Endothelial cell of umbilical vein (primary cell): ENCODE results near the gene NDUFV1. TPM values are rescaled to one million over a fixed set of nuclear protein-coding genes. Genes with fewer than 3 reads are reported as not detected.
"Not testable (repeated sequence)": the region's sequence is repeated elsewhere in the genome, so short reads cannot be mapped to it uniquely, and the experiment has no call there.

Source experiments
- BruUV-seq: library from RNA; stranded (reverse); fragments of 400-500 nt; replicated peaks from 2 replicates; lab custom pipeline; 2021; lab: Mats Ljungman, UMichigan
- CTCF ChIA-PET: fragments of 300-600, 350-600 bp; sonication (Branson Sonifier 250); formaldehyde crosslinking; loops from one replicate; lab custom pipeline; 2021; ENCODE audit warnings: antibody characterized with exemption, inconsistent platforms; lab: Charles Lee
- POLR2A ChIA-PET: fragments of 300-600, 350-600 bp; sonication (Branson Sonifier 250); formaldehyde crosslinking; loops from one replicate; lab custom pipeline; 2021; ENCODE audit warnings: antibody characterized with exemption, inconsistent platforms; lab: Charles Lee
- DNase-seq: peaks from one replicate; pipeline ENCODE4 v3.0.0-alpha.2; 2011; ENCODE audit warnings: low read depth, low spot score
- FAIRE-seq: peaks from 2 replicates; lab custom pipeline; 2011; peaks lifted over from hg19 to GRCh38; lab: Jason Lieb, UNC
- H2AFZ ChIP-seq: 2 replicates; pipeline ENCODE4 v1.6.0; 2012; ENCODE audit warnings: low read depth, low read length, control low read depth, inconsistent platforms
- H3K27ac ChIP-seq: 2 replicates; pipeline ENCODE4 v1.5.1; 2011; ENCODE audit warnings: low read depth, mild to moderate bottlenecking, control low read depth, low read length, moderate library complexity; ENCODE audit not compliant: insufficient read depth
- H3K27me3 ChIP-seq, 2 experiments: 2 replicates each; pipeline versions ENCODE4 v1.6.0 to v1.6.1; 2011; ENCODE audit warnings: low read length in 2 of 2, mixed read lengths in 1 of 2; ENCODE audit not compliant: control insufficient read depth in 2 of 2, insufficient read depth in 2 of 2
- H3K36me3 ChIP-seq, 2 experiments: 2 replicates in 1 of 2; 3 replicates in 1 of 2; pipeline ENCODE4 v1.5.1; 2011; ENCODE audit warnings: low read length in 2 of 2, mild to moderate bottlenecking in 1 of 2, moderate library complexity in 1 of 2; ENCODE audit not compliant: control insufficient read depth in 2 of 2, insufficient read depth in 2 of 2; ENCODE audit errors: extremely low read depth in 1 of 2
- H3K4me1 ChIP-seq: 3 replicates; pipeline ENCODE4 v1.5.1; 2011; ENCODE audit warnings: mild to moderate bottlenecking, low read length; ENCODE audit not compliant: control insufficient read depth, insufficient read depth; ENCODE audit errors: extremely low read depth
- H3K4me2 ChIP-seq: 2 replicates; pipeline ENCODE4 v1.6.1; 2011; ENCODE audit warnings: low read length, control low read depth, mixed read lengths; ENCODE audit not compliant: insufficient read depth
- H3K4me3 ChIP-seq, 3 experiments: fragments of 200-600 bp in 1 of 3; sonication (generic), shearing (Covaris generic) in 1 of 3; replicated peaks in 1 of 3; 2 replicates each; pipeline ENCODE4 v1.5.1; 2011 to 2016; ENCODE audit warnings: control low read depth in 3 of 3, low read length in 3 of 3, mild to moderate bottlenecking in 2 of 3, inconsistent platforms in 1 of 3, low read depth in 1 of 3, moderate library complexity in 1 of 3; ENCODE audit not compliant: insufficient read depth in 1 of 3
- H3K79me2 ChIP-seq: 2 replicates; pipeline ENCODE4 v1.6.0; 2012; ENCODE audit warnings: low read length, inconsistent platforms; ENCODE audit not compliant: control insufficient read depth, insufficient read depth
- H3K9ac ChIP-seq: replicated peaks from 2 replicates; pipeline ENCODE3; 2011; ENCODE audit warnings: low read length, control low read depth; ENCODE audit not compliant: insufficient read depth; ENCODE audit errors: extremely low read depth
- H3K9me1 ChIP-seq: replicated peaks from 3 replicates; pipeline ENCODE4 v1.6.0; 2011; ENCODE audit warnings: mild to moderate bottlenecking, low read length; ENCODE audit not compliant: control insufficient read depth, insufficient read depth; ENCODE audit errors: extremely low read depth
- H3K9me3 ChIP-seq: replicated peaks from 2 replicates; pipeline ENCODE4 v1.5.1; 2012; ENCODE audit warnings: low read length, inconsistent platforms; ENCODE audit not compliant: control insufficient read depth, insufficient read depth
- H4K20me1 ChIP-seq: replicated peaks from 2 replicates; pipeline ENCODE3; 2011; ENCODE audit warnings: mild to moderate bottlenecking, low read length; ENCODE audit not compliant: control insufficient read depth, insufficient read depth; ENCODE audit errors: extremely low read depth
- EZH2 ChIP-seq: IDR thresholded peaks from 2 replicates; pipeline ENCODE4 v1.6.1; 2012; ENCODE audit warnings: borderline replicate concordance, low read depth, mild to moderate bottlenecking, moderate library complexity, low read length, inconsistent platforms; ENCODE audit not compliant: severe bottlenecking
- FOS ChIP-seq: IDR thresholded peaks from 2 replicates; pipeline ENCODE4 v1.6.1; 2011; ENCODE audit warnings: mild to moderate bottlenecking, low read length, moderate library complexity, borderline replicate concordance; ENCODE audit not compliant: insufficient read depth
- GATA2 ChIP-seq: IDR thresholded peaks from 2 replicates; pipeline ENCODE4 v1.7.0; 2011; ENCODE audit warnings: low read depth, mild to moderate bottlenecking, moderate library complexity, mixed read lengths, low read length; ENCODE audit not compliant: insufficient read length, insufficient read depth
- JUN ChIP-seq: IDR thresholded peaks from 2 replicates; pipeline ENCODE4 v1.6.1; 2011; ENCODE audit warnings: borderline replicate concordance, low read depth; ENCODE audit not compliant: insufficient read length, insufficient read depth
- MAX ChIP-seq: IDR thresholded peaks from 2 replicates; pipeline ENCODE4 v1.6.1; 2011; ENCODE audit not compliant: insufficient read depth, insufficient read length
- MYC ChIP-seq: IDR thresholded peaks from one replicate; pipeline ENCODE4 v1.6.1; 2011; ENCODE audit warnings: mild to moderate bottlenecking, low read depth, low read length
- POLR2A ChIP-seq: IDR thresholded peaks from 2 replicates; pipeline ENCODE4 v1.6.1; 2012; ENCODE audit warnings: low read depth, mild to moderate bottlenecking, control low read depth, low read length
- POLR2AphosphoS5 ChIP-seq: IDR thresholded peaks from 2 replicates; pipeline ENCODE4 v1.6.1; 2012; ENCODE audit warnings: low read depth, mild to moderate bottlenecking, control low read depth, low read length, moderate library complexity; ENCODE audit not compliant: insufficient read depth
- dilution Hi-C: fragments of 300-500 bp; cut with MboI; formaldehyde crosslinking; loops from one replicate; pipeline ENCODE4 v1.15.0; 2019; ENCODE audit warnings: low sequenced_read_pairs; ENCODE audit not compliant: extremely low pct_ligation_motif_present
- intact Hi-C: fragments of 100-400 bp; cut with micrococcal nuclease; formaldehyde crosslinking; loops from one replicate; pipeline ENCODE4 v1.10.0; 2022
- polyA plus RNA-seq, 4 experiments: library from polyadenylated mRNA; depleted of rRNA in 3 of 4; stranded (reverse) in 3 of 4; unstranded in 1 of 4; fragments of >200 nt; gene quantifications; 2 replicates each; pipeline versions ENCODE4 v1.2.1 to v1.2.3, GENCODE V29; 2011 to 2012; ENCODE audit warnings: missing spikeins in 1 of 4
- total RNA-seq: library from RNA; stranded (reverse); gene quantifications from 2 replicates; pipeline ENCODE4 v1.2.3, GENCODE V29; 2021
- TF ChIP-seq, protein P1 (sequence below), 2 donors: IDR thresholded peaks; 1 replicate in 1 of 2; 2 replicates in 1 of 2; pipeline ENCODE4 v1.5.1; 2011; ENCODE audit warnings: low read length in 2 of 2, mild to moderate bottlenecking in 2 of 2, moderate library complexity in 2 of 2, control low read depth in 1 of 2, inconsistent platforms in 1 of 2, low read depth in 1 of 2; ENCODE audit not compliant: insufficient read depth in 1 of 2; ENCODE audit errors: extremely low read depth in 1 of 2

Gene NDUFV1
- total and polyA plus RNA-seq, 2 donors (not counting 3 experiments of a cell fraction or from before 2014, with no cell fraction given): 191 to 203 TPM

GRCh38 chr11:67588136-67588503 lies 18.6 kb upstream of the NDUFV1 start:
- no peak for TF ChIP-seq FOS
- TF ChIP-seq POLR2A: no peak
- no peak for TF ChIP-seq MYC
- TF ChIP-seq POLR2AphosphoS5: no peak
- TF ChIP-seq, protein P1, sequence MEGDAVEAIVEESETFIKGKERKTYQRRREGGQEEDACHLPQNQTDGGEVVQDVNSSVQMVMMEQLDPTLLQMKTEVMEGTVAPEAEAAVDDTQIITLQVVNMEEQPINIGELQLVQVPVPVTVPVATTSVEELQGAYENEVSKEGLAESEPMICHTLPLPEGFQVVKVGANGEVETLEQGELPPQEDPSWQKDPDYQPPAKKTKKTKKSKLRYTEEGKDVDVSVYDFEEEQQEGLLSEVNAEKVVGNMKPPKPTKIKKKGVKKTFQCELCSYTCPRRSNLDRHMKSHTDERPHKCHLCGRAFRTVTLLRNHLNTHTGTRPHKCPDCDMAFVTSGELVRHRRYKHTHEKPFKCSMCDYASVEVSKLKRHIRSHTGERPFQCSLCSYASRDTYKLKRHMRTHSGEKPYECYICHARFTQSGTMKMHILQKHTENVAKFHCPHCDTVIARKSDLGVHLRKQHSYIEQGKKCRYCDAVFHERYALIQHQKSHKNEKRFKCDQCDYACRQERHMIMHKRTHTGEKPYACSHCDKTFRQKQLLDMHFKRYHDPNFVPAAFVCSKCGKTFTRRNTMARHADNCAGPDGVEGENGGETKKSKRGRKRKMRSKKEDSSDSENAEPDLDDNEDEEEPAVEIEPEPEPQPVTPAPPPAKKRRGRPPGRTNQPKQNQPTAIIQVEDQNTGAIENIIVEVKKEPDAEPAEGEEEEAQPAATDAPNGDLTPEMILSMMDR (IDR thresholded peaks at IDR 0.05; ENCODE audit: extremely low read depth in 1 of 2, insufficient read depth in 1 of 2, low read depth in 1 of 2, low read length in 2 of 2): no peak
- no peak for TF ChIP-seq GATA2
- TF ChIP-seq MAX: no peak
- TF ChIP-seq JUN: no peak
- no peak for TF ChIP-seq EZH2
- Histone ChIP-seq H4K20me1 (no peaks in the 10 kb centered on the region), H3K9me3 (no peaks in the 10 kb centered on the region), H3K9me1 (no peaks in the 10 kb centered on the region), H3K4me2 (no peak overlapping the region), H3K4me1 (peaks cover 10% of the 10 kb centered on the region), H3K79me2 (peaks cover 26% of the 10 kb centered on the region), H2AFZ (no peak overlapping the region), H3K27ac (no peak overlapping the region), H3K4me3 (no peak overlapping the region), H3K27me3 (no peaks in the 10 kb centered on the region), H3K36me3 (peaks cover 7 to 18% of the 10 kb centered on the region in 2 experiments), H3K9ac (no peak overlapping the region)
- DNase-seq (no peak), FAIRE-seq (no peak)
- intact Hi-C loops (no loop called here), dilution Hi-C loops (no loop called here)
- ChIA-PET POLR2A (no interaction called here), CTCF (no interaction called here)
- BruUV-seq: no TSS peak

- intact Hi-C loops, H3K27ac ChIP-seq, H4K20me1 ChIP-seq, H2AFZ ChIP-seq, H3K4me3 ChIP-seq, H3K27me3 ChIP-seq, H3K9me1 ChIP-seq, POLR2A ChIA-PET, H3K9me3 ChIP-seq, dilution Hi-C loops, BruUV-seq, DNase-seq, H3K9ac ChIP-seq, FAIRE-seq, H3K4me2 ChIP-seq: not testable (repeated sequence)
- H3K36me3 ChIP-seq: peaks cover 7 to 18% of the 10 kb centered on the region in 2 experiments
- CTCF ChIA-PET: interaction anchor here (1.0 to 1.5 kb wide), 2 partner anchors 12 to 25 kb away, joined by 3 to 4 read pairs; no protein-coding TSS in a partner anchor
- peaks cover 23% of the 10 kb centered on the region for H3K79me2 ChIP-seq
- peaks cover 10% of the 10 kb centered on the region for H3K4me1 ChIP-seq
These were observed 17.8 kb upstream of the NDUFV1 start for GRCh38 chr11:67588899-67589415.
